Measurements from ENCODE around the gene CACNA1G.

DNA sequence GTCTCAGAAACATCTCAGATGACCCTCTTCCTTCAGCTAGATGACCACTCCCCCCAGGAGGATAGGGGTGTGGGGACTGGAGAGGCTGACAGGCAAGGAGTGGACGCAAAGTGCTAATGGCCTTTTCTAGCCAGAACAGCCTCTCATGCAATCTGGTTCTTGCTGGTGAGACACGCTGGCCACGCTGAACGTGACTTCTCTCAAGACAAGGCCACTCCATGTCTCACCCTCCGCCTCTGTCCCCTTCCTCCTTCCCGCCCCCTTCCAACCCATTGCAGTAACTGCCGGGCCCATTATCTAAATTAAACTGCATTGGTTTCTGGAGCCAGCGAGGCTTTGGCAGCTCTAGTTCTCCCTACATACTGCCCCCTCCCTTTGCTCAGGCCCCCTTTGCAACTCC lies 9.5 kb downstream of the CACNA1G start:
- TF ChIP-seq TAF1 (IDR thresholded peaks at IDR 0.05; ENCODE audit: low read depth), result no peak
- TF ChIP-seq CTCF (IDR thresholded peaks at IDR 0.05; ENCODE audit: poor library complexity, severe bottlenecking), result no peak
- TF ChIP-seq, protein P1, sequence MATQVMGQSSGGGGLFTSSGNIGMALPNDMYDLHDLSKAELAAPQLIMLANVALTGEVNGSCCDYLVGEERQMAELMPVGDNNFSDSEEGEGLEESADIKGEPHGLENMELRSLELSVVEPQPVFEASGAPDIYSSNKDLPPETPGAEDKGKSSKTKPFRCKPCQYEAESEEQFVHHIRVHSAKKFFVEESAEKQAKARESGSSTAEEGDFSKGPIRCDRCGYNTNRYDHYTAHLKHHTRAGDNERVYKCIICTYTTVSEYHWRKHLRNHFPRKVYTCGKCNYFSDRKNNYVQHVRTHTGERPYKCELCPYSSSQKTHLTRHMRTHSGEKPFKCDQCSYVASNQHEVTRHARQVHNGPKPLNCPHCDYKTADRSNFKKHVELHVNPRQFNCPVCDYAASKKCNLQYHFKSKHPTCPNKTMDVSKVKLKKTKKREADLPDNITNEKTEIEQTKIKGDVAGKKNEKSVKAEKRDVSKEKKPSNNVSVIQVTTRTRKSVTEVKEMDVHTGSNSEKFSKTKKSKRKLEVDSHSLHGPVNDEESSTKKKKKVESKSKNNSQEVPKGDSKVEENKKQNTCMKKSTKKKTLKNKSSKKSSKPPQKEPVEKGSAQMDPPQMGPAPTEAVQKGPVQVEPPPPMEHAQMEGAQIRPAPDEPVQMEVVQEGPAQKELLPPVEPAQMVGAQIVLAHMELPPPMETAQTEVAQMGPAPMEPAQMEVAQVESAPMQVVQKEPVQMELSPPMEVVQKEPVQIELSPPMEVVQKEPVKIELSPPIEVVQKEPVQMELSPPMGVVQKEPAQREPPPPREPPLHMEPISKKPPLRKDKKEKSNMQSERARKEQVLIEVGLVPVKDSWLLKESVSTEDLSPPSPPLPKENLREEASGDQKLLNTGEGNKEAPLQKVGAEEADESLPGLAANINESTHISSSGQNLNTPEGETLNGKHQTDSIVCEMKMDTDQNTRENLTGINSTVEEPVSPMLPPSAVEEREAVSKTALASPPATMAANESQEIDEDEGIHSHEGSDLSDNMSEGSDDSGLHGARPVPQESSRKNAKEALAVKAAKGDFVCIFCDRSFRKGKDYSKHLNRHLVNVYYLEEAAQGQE (IDR thresholded peaks at IDR 0.05; ENCODE audit: borderline replicate concordance), result no peak
- TF ChIP-seq EZH2 (IDR thresholded peaks at IDR 0.05; ENCODE audit: borderline replicate concordance, insufficient read depth, low read length, poor library complexity, severe bottlenecking), result no peak

Measured in neural cell (in vitro differentiated cells).